ENCODE measurements around the gene NDUFB11. TPM values are rescaled to one million over a fixed set of nuclear protein-coding genes. Genes with fewer than 3 reads are reported as not detected.

NDUFB11 gene
- 71.1 and 73.9 TPM in 2 replicates for total RNA-seq

GRCh38 chrX:47144626-47145394 lies at the start of gene NDUFB11, which contains the start of gene RBM10:
Gene NDUFB11 (minus strand): TSS chrX:47144702. CDS start chrX:47144679, 23 bp downstream.
Gene RBM10 (plus strand): TSS chrX:47145221. CDS start chrX:47147482, 2,261 bp downstream.

GRCh38 chrX:47193475-47194193 lies 49.1 kb upstream of the NDUFB11 start, which contains the start of gene UBA1:
Gene UBA1 (plus strand): TSS chrX:47193829. CDS start chrX:47198803, 4,974 bp downstream.

Other genes with a start within 250 kb of the NDUFB11 start
- 3.6 and 5.2 TPM in 2 replicates for gene JADE3, start 232.3 kb downstream of the NDUFB11 start, total RNA-seq
- 0.20 TPM in 1 of 2 replicates, not detected in the other for gene RGN, start 66.3 kb downstream of the NDUFB11 start, total RNA-seq
- gene RBM10, start 519 bp upstream of the NDUFB11 start, total RNA-seq = 47.4 and 53.0 TPM in 2 replicates
- 225 and 239 TPM in 2 replicates for gene UBA1, start 49.1 kb upstream of the NDUFB11 start, total RNA-seq
- gene CDK16, start 74.0 kb upstream of the NDUFB11 start, total RNA-seq = 107 and 122 TPM in 2 replicates
- gene USP11, start 88.3 kb upstream of the NDUFB11 start, total RNA-seq = 13.3 and 16.1 TPM in 2 replicates
- gene ZNF157, start 225.9 kb upstream of the NDUFB11 start, total RNA-seq = not detected in 2 replicates

All from mammary microvascular endothelial cell (primary cell).